Measurements from ENCODE around the gene IREB2.
"Not testable (repeated sequence)": the region's sequence is repeated elsewhere in the genome, so short reads cannot be mapped to it uniquely, and the experiment has no call there.

Gene IREB2

DNA sequence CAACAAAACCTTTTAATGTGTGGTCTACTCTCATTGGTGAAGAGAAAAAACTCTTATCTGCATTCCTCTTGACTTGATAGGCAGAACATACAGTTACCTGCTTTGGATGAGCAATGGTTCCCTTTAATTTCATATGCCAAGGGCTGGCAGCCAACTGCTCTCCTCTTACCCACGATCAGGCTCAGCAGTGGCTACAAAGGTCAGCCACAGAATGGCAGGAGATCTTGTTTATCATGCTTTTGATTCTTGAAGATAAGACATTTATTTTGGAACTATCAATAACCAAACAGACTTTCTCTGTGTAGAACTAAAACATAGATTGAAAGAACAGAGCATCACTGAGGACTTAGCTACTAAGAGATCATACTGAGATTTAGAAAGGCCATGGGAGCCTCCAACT, 6.1 kb upstream of the IREB2 start:
- no peak for TF ChIP-seq GABPA (IDR thresholded peaks at IDR 0.05; ENCODE audit: low read depth)
- TF ChIP-seq, protein P1, sequence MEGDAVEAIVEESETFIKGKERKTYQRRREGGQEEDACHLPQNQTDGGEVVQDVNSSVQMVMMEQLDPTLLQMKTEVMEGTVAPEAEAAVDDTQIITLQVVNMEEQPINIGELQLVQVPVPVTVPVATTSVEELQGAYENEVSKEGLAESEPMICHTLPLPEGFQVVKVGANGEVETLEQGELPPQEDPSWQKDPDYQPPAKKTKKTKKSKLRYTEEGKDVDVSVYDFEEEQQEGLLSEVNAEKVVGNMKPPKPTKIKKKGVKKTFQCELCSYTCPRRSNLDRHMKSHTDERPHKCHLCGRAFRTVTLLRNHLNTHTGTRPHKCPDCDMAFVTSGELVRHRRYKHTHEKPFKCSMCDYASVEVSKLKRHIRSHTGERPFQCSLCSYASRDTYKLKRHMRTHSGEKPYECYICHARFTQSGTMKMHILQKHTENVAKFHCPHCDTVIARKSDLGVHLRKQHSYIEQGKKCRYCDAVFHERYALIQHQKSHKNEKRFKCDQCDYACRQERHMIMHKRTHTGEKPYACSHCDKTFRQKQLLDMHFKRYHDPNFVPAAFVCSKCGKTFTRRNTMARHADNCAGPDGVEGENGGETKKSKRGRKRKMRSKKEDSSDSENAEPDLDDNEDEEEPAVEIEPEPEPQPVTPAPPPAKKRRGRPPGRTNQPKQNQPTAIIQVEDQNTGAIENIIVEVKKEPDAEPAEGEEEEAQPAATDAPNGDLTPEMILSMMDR (IDR thresholded peaks at IDR 0.05; ENCODE audit: insufficient read depth, low read length) = no peak
- no peak for TF ChIP-seq SPI1 (IDR thresholded peaks at IDR 0.05; ENCODE audit: borderline replicate concordance, low read depth)
- TF ChIP-seq, protein P2, sequence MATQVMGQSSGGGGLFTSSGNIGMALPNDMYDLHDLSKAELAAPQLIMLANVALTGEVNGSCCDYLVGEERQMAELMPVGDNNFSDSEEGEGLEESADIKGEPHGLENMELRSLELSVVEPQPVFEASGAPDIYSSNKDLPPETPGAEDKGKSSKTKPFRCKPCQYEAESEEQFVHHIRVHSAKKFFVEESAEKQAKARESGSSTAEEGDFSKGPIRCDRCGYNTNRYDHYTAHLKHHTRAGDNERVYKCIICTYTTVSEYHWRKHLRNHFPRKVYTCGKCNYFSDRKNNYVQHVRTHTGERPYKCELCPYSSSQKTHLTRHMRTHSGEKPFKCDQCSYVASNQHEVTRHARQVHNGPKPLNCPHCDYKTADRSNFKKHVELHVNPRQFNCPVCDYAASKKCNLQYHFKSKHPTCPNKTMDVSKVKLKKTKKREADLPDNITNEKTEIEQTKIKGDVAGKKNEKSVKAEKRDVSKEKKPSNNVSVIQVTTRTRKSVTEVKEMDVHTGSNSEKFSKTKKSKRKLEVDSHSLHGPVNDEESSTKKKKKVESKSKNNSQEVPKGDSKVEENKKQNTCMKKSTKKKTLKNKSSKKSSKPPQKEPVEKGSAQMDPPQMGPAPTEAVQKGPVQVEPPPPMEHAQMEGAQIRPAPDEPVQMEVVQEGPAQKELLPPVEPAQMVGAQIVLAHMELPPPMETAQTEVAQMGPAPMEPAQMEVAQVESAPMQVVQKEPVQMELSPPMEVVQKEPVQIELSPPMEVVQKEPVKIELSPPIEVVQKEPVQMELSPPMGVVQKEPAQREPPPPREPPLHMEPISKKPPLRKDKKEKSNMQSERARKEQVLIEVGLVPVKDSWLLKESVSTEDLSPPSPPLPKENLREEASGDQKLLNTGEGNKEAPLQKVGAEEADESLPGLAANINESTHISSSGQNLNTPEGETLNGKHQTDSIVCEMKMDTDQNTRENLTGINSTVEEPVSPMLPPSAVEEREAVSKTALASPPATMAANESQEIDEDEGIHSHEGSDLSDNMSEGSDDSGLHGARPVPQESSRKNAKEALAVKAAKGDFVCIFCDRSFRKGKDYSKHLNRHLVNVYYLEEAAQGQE (IDR thresholded peaks at IDR 0.05; ENCODE audit: insufficient replicate concordance, low read depth) = no peak
- no peak for TF ChIP-seq POLR2AphosphoS5 (IDR thresholded peaks at IDR 0.05; ENCODE audit: low read depth)
- H3K27me3 ChIP-seq (ENCODE audit: insufficient read depth, poor library complexity, severe bottlenecking) = no peaks in the 10 kb centered on the region
- DNase-seq (ENCODE audit: low read depth in 1 of 2, low spot score in 1 of 2) = no peak
- no peak overlapping the region for H3K27ac ChIP-seq (replicated peaks)
- H3K4me3 ChIP-seq (replicated peaks; ENCODE audit: insufficient read depth, low read length) = no peak overlapping the region

GRCh38 chr15:78432664-78433063, 5.4 kb upstream of the IREB2 start:
- no peaks in the 10 kb centered on the region for H3K27me3 ChIP-seq (ENCODE audit: insufficient read depth, poor library complexity, severe bottlenecking)
- TF ChIP-seq POLR2AphosphoS5 (IDR thresholded peaks at IDR 0.05; ENCODE audit: low read depth) (no peak), GABPA (IDR thresholded peaks at IDR 0.05; ENCODE audit: low read depth) (no peak), SPI1 (IDR thresholded peaks at IDR 0.05; ENCODE audit: borderline replicate concordance, low read depth) (no peak; the same call in 1 of the 2 replicates)
- TF ChIP-seq, protein P1 (IDR thresholded peaks at IDR 0.05; ENCODE audit: insufficient read depth, low read length) = no peak
- TF ChIP-seq, protein P2 (IDR thresholded peaks at IDR 0.05; ENCODE audit: insufficient replicate concordance, low read depth) = no peak
- no peak overlapping the region for H3K4me3 ChIP-seq (replicated peaks; ENCODE audit: insufficient read depth, low read length)

GRCh38 chr15:78434134-78434533, 3.9 kb upstream of the IREB2 start:
- peak in 1 of 2 experiments; percentile 44 for DNase-seq (ENCODE audit: low read depth in 1 of 2, low spot score in 1 of 2)
- H3K27me3 ChIP-seq (ENCODE audit: insufficient read depth, poor library complexity, severe bottlenecking) = no peaks in the 10 kb centered on the region
- no peak overlapping the region for H3K4me3 ChIP-seq (replicated peaks; ENCODE audit: insufficient read depth, low read length)
- TF ChIP-seq POLR2AphosphoS5 (IDR thresholded peaks at IDR 0.05; ENCODE audit: low read depth) (peak; percentile 60), SPI1 (IDR thresholded peaks at IDR 0.05; ENCODE audit: borderline replicate concordance, low read depth) (peak; percentile 23; the same call in 1 of the 2 replicates), GABPA (IDR thresholded peaks at IDR 0.05; ENCODE audit: low read depth) (no peak)
- TF ChIP-seq, protein P2 (IDR thresholded peaks at IDR 0.05; ENCODE audit: insufficient replicate concordance, low read depth) = no peak
- TF ChIP-seq, protein P1 (IDR thresholded peaks at IDR 0.05; ENCODE audit: insufficient read depth, low read length) = no peak
- peak overlapping the region; percentile 51 for H3K27ac ChIP-seq (replicated peaks)

More at GRCh38 chr15:78432664-78433063, 5.4 kb upstream of the IREB2 start:
- no peak overlapping the region for H3K27ac ChIP-seq (replicated peaks)
- DNase-seq (ENCODE audit: low read depth in 1 of 2, low spot score in 1 of 2) = no peak

DNA sequence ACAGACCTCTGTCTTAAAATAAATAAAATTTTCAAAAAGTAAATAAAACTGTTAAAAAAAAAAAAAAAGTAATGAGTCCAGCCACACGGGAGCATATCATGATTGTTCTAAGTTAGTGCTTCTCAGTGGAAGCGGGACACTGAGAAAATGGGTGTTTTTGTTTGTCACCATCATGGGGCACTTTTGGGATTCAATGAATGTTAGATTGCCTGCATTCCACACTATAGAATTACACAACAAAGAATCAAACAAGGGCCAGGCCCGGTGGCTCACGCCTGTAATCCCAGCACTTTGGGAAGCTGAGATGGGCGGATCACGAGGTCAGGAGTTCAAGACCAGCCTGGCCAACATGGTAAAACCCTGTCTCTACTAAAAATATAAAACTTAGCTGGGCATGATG, 3.3 kb upstream of the IREB2 start:
- H3K27me3 ChIP-seq (ENCODE audit: insufficient read depth, poor library complexity, severe bottlenecking); H3K4me3 ChIP-seq (replicated peaks; ENCODE audit: insufficient read depth, low read length): not testable (repeated sequence)

More for the DNA sequence above, 3.3 kb upstream of the IREB2 start:
- not testable (repeated sequence) for DNase-seq (ENCODE audit: low read depth in 1 of 2, low spot score in 1 of 2)
- peak overlapping the region; percentile 51; the same call in 1 of the 2 replicates for H3K27ac ChIP-seq (replicated peaks)
